ENCODE measurements around the gene TPM2.

- no peak for TF ChIP-seq CTCF (conservative IDR thresholded peaks at IDR 0.05; ENCODE audit: low read depth, low read length)
- TF ChIP-seq EZH2phosphoT487 (IDR thresholded peaks at IDR 0.05; ENCODE audit: borderline replicate concordance, low read length): no peak
- TF ChIP-seq EZH2 (IDR thresholded peaks at IDR 0.05; ENCODE audit: low read length, unreplicated experiment): no peak
Observed at GRCh38 chr9:35658968-35659220, 30.8 kb downstream of the TPM2 start.
